ENCODE measurements around the gene SLC19A1. TPM values are rescaled to one million over a fixed set of nuclear protein-coding genes. Genes with fewer than 3 reads are reported as not detected.

SLC19A1 gene
- total and polyA plus RNA-seq, 4 donors = 8.4 to 28.0 (median 13.0) TPM

DNA sequence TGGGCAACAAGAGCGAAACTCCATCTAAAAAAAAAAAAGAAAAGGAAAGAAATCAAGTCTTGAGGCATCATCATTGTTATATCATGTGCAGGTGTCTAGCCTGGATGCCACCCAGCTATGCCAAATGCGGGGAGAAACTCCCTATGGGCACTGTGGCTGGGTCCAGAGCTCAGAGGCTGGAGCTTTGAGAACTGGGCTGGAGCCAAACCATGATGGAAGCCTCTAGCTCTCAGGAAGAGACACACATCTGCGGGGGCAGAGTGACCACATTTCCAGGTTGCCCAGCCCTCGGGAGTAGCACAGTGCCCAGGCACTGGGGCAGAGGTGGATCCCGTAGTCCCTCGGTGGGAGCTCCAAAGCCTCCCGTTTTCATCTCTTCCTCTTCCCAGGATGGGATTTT lies 78.4 kb downstream of the SLC19A1 start:
- Histone ChIP-seq H3K27ac (ENCODE audit: low read depth in 1 of 2, low read length in 2 of 2) (peak overlapping the region in 1 of 2 donors; percentile 44), H3K4me3 (ENCODE audit: low read depth in 1 of 3, low read length in 3 of 3) (no peak overlapping the region), H3K36me3 (ENCODE audit: control insufficient read depth in 4 of 4, insufficient read depth in 3 of 4, low read depth in 1 of 4, low read length in 3 of 4) (peaks cover 0 to 6% (median 2%) of the 10 kb centered on the region in 4 donors), H3K4me1 (ENCODE audit: control insufficient read depth in 4 of 4, insufficient read depth in 4 of 4, low read length in 3 of 4) (peaks cover 40 to 98% (median 95%) of the 10 kb centered on the region in 4 donors), H3K27me3 (ENCODE audit: control insufficient read depth in 4 of 4, insufficient read depth in 4 of 4, low read length in 3 of 4) (no peaks in the 10 kb centered on the region), H3K9ac (ENCODE audit: low read depth in 1 of 2, low read length in 2 of 2) (no peak overlapping the region), H3K9me3 (ENCODE audit: control insufficient read depth in 4 of 4, low read length in 3 of 4) (no peaks in the 10 kb centered on the region)
- 91% methylated on average over 7 of the region's 7 CpGs for WGBS
- no peak for DNase-seq (ENCODE audit: low spot score)
- TF ChIP-seq FOXA1 (IDR thresholded peaks at IDR 0.05) = no peak
- no peak for TF ChIP-seq RXRA (IDR thresholded peaks at IDR 0.05)
- TF ChIP-seq YY1 (IDR thresholded peaks at IDR 0.05) = no peak

DNA sequence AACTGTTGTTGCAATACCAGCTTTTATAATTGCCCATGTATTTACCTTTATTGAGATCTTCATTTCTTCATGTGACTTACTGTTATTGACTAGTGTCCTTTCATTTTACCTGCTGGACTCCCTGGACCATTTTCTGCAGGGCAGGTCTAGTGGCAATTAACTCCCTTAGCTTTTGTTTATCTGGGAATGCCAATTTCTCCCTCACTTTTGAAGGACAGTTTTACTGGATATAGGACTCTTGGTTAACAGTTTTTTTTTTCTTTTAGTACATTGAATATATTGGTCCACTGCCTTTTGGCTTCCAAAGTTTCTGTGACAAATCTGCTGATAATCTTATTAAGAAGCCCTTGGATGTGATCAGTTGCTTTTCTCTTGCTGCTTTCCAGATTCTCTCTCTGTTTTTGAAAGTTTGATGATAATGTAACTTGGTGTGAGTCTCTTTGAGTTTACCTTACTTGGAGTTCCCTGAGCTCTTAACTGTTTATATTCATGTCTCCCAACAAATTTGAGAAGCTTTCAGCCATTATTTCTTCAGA lies 80.4 kb downstream of the SLC19A1 start:
- no peak overlapping the region for H3K4me3 ChIP-seq (ENCODE audit: low read depth in 1 of 3, low read length in 3 of 3)
- TF ChIP-seq, protein P1, sequence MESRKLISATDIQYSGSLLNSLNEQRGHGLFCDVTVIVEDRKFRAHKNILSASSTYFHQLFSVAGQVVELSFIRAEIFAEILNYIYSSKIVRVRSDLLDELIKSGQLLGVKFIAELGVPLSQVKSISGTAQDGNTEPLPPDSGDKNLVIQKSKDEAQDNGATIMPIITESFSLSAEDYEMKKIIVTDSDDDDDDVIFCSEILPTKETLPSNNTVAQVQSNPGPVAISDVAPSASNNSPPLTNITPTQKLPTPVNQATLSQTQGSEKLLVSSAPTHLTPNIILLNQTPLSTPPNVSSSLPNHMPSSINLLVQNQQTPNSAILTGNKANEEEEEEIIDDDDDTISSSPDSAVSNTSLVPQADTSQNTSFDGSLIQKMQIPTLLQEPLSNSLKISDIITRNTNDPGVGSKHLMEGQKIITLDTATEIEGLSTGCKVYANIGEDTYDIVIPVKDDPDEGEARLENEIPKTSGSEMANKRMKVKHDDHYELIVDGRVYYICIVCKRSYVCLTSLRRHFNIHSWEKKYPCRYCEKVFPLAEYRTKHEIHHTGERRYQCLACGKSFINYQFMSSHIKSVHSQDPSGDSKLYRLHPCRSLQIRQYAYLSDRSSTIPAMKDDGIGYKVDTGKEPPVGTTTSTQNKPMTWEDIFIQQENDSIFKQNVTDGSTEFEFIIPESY (IDR thresholded peaks at IDR 0.05) = no peak
- no peak for TF ChIP-seq NR2F2 (IDR thresholded peaks at IDR 0.05)
- TF ChIP-seq YY1 (IDR thresholded peaks at IDR 0.05) = no peak
- TF ChIP-seq EGR1 (IDR thresholded peaks at IDR 0.05; ENCODE audit: low read depth in 2 of 2) = no peak
- TF ChIP-seq, protein P2, sequence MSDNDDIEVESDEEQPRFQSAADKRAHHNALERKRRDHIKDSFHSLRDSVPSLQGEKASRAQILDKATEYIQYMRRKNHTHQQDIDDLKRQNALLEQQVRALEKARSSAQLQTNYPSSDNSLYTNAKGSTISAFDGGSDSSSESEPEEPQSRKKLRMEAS (IDR thresholded peaks at IDR 0.05) = no peak
- no peak for TF ChIP-seq RXRA (IDR thresholded peaks at IDR 0.05)
- no peak for TF ChIP-seq TAF1 (conservative IDR thresholded peaks at IDR 0.05)
- TF ChIP-seq, protein P3, sequence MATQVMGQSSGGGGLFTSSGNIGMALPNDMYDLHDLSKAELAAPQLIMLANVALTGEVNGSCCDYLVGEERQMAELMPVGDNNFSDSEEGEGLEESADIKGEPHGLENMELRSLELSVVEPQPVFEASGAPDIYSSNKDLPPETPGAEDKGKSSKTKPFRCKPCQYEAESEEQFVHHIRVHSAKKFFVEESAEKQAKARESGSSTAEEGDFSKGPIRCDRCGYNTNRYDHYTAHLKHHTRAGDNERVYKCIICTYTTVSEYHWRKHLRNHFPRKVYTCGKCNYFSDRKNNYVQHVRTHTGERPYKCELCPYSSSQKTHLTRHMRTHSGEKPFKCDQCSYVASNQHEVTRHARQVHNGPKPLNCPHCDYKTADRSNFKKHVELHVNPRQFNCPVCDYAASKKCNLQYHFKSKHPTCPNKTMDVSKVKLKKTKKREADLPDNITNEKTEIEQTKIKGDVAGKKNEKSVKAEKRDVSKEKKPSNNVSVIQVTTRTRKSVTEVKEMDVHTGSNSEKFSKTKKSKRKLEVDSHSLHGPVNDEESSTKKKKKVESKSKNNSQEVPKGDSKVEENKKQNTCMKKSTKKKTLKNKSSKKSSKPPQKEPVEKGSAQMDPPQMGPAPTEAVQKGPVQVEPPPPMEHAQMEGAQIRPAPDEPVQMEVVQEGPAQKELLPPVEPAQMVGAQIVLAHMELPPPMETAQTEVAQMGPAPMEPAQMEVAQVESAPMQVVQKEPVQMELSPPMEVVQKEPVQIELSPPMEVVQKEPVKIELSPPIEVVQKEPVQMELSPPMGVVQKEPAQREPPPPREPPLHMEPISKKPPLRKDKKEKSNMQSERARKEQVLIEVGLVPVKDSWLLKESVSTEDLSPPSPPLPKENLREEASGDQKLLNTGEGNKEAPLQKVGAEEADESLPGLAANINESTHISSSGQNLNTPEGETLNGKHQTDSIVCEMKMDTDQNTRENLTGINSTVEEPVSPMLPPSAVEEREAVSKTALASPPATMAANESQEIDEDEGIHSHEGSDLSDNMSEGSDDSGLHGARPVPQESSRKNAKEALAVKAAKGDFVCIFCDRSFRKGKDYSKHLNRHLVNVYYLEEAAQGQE (IDR thresholded peaks at IDR 0.05) = no peak
- TF ChIP-seq HNF4G (IDR thresholded peaks at IDR 0.05) = no peak
- no peak for TF ChIP-seq FOXA1 (IDR thresholded peaks at IDR 0.05)
- TF ChIP-seq, protein P4, sequence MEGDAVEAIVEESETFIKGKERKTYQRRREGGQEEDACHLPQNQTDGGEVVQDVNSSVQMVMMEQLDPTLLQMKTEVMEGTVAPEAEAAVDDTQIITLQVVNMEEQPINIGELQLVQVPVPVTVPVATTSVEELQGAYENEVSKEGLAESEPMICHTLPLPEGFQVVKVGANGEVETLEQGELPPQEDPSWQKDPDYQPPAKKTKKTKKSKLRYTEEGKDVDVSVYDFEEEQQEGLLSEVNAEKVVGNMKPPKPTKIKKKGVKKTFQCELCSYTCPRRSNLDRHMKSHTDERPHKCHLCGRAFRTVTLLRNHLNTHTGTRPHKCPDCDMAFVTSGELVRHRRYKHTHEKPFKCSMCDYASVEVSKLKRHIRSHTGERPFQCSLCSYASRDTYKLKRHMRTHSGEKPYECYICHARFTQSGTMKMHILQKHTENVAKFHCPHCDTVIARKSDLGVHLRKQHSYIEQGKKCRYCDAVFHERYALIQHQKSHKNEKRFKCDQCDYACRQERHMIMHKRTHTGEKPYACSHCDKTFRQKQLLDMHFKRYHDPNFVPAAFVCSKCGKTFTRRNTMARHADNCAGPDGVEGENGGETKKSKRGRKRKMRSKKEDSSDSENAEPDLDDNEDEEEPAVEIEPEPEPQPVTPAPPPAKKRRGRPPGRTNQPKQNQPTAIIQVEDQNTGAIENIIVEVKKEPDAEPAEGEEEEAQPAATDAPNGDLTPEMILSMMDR (IDR thresholded peaks at IDR 0.05; ENCODE audit: low read depth, low read length, missing input control) = no peak
- TF ChIP-seq, protein P5, sequence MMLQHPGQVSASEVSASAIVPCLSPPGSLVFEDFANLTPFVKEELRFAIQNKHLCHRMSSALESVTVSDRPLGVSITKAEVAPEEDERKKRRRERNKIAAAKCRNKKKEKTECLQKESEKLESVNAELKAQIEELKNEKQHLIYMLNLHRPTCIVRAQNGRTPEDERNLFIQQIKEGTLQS (IDR thresholded peaks at IDR 0.05) = no peak
- TF ChIP-seq SP1 (IDR thresholded peaks at IDR 0.05) = no peak
- TF ChIP-seq GABPA (IDR thresholded peaks at IDR 0.05 in 1 of 2, conservative IDR thresholded peaks at IDR 0.05 in 1 of 2) = no peak
- no peak for TF ChIP-seq JUND (IDR thresholded peaks at IDR 0.05)
- TF ChIP-seq RAD21 (IDR thresholded peaks at IDR 0.05) = no peak
- no peak for TF ChIP-seq HNF4A (conservative IDR thresholded peaks at IDR 0.05)
- TF ChIP-seq FOXA2 (IDR thresholded peaks at IDR 0.05) = no peak
- no peak for DNase-seq (ENCODE audit: low spot score)

More for the DNA sequence above, 80.4 kb downstream of the SLC19A1 start:
- Histone ChIP-seq H3K27me3 (ENCODE audit: control insufficient read depth in 4 of 4, insufficient read depth in 4 of 4, low read length in 3 of 4) (no peaks in the 10 kb centered on the region), H3K9ac (ENCODE audit: low read depth in 1 of 2, low read length in 2 of 2) (no peak overlapping the region), H3K36me3 (ENCODE audit: control insufficient read depth in 4 of 4, insufficient read depth in 3 of 4, low read depth in 1 of 4, low read length in 3 of 4) (peaks cover 0 to 5% (median 1%) of the 10 kb centered on the region in 4 donors), H3K4me1 (ENCODE audit: control insufficient read depth in 4 of 4, insufficient read depth in 4 of 4, low read length in 3 of 4) (peaks cover 29 to 97% (median 88%) of the 10 kb centered on the region in 4 donors), H3K27ac (ENCODE audit: low read depth in 1 of 2, low read length in 2 of 2) (no peak overlapping the region), H3K9me3 (ENCODE audit: control insufficient read depth in 4 of 4, low read length in 3 of 4) (no peaks in the 10 kb centered on the region)
